Measurements from ENCODE around the gene OR10H1.

Gene OR10H1

GRCh38 chr19:15815306-15815705 lies at the start of gene OR10H1:
Gene OR10H1 (minus strand): TSS chr19:15815664. CDS start chr19:15808037, 7,627 bp downstream.
- Histone ChIP-seq H3K36me3 (ENCODE audit: insufficient read depth) (no peaks in the 10 kb centered on the region), H4K20me1 (ENCODE audit: insufficient read depth) (no peaks in the 10 kb centered on the region), H3K4me3 (IDR thresholded peaks at IDR 0.05; ENCODE audit: insufficient read depth, low read depth, low read length) (no peak within 1 kb of the TSS), H3K27me3 (ENCODE audit: insufficient read depth, low read depth) (peaks cover 4% of the 10 kb centered on the region; the same call in 1 of the 2 replicates), H3K9ac (no peak within 1 kb of the TSS), H2AFZ (ENCODE audit: low read depth) (no peak within 1 kb of the TSS), H3K27ac (no peak within 1 kb of the TSS), H3K4me2 (no peak within 1 kb of the TSS), H3K4me1 (ENCODE audit: low read depth, poor library complexity, severe bottlenecking) (no peaks in the 10 kb centered on the region), H3K79me2 (ENCODE audit: insufficient read depth, low read depth) (no peaks in the 10 kb centered on the region)
- no peak for TF ChIP-seq CTCF (conservative IDR thresholded peaks at IDR 0.05; ENCODE audit: low read depth, low read length)

GRCh38 chr19:15864824-15865223 lies 49.4 kb upstream of the OR10H1 start:
- H2AFZ ChIP-seq (ENCODE audit: low read depth), result no peak overlapping the region

GRCh38 chr19:15863272-15863671 lies 47.8 kb upstream of the OR10H1 start:
- H3K4me2 ChIP-seq, result no peak overlapping the region
- no peak overlapping the region for H3K27ac ChIP-seq
- H4K20me1 ChIP-seq (ENCODE audit: insufficient read depth), result no peaks in the 10 kb centered on the region
- H3K9ac ChIP-seq, result no peak overlapping the region
- no peak overlapping the region for H3K4me3 ChIP-seq (IDR thresholded peaks at IDR 0.05; ENCODE audit: insufficient read depth, low read depth, low read length)
- TF ChIP-seq CTCF (conservative IDR thresholded peaks at IDR 0.05; ENCODE audit: low read depth, low read length), result no peak
- H3K27me3 ChIP-seq (ENCODE audit: insufficient read depth, low read depth), result peaks cover 8% of the 10 kb centered on the region; the same call in 1 of the 2 replicates
- H3K36me3 ChIP-seq (ENCODE audit: insufficient read depth), result no peaks in the 10 kb centered on the region
- H3K4me1 ChIP-seq (ENCODE audit: low read depth, poor library complexity, severe bottlenecking), result no peaks in the 10 kb centered on the region
- H3K79me2 ChIP-seq (ENCODE audit: insufficient read depth, low read depth), result no peaks in the 10 kb centered on the region
- no peak overlapping the region for H2AFZ ChIP-seq (ENCODE audit: low read depth)

More at GRCh38 chr19:15864824-15865223, 49.4 kb upstream of the OR10H1 start:
- Histone ChIP-seq H4K20me1 (ENCODE audit: insufficient read depth) (no peaks in the 10 kb centered on the region), H3K36me3 (ENCODE audit: insufficient read depth) (no peaks in the 10 kb centered on the region), H3K4me1 (ENCODE audit: low read depth, poor library complexity, severe bottlenecking) (no peaks in the 10 kb centered on the region), H3K27ac (no peak overlapping the region), H3K79me2 (ENCODE audit: insufficient read depth, low read depth) (no peaks in the 10 kb centered on the region), H3K4me3 (IDR thresholded peaks at IDR 0.05; ENCODE audit: insufficient read depth, low read depth, low read length) (no peak overlapping the region), H3K9ac (no peak overlapping the region), H3K4me2 (no peak overlapping the region), H3K27me3 (ENCODE audit: insufficient read depth, low read depth) (peaks cover 12% of the 10 kb centered on the region; the same call in 1 of the 2 replicates)
- no peak for TF ChIP-seq CTCF (conservative IDR thresholded peaks at IDR 0.05; ENCODE audit: low read depth, low read length)

GRCh38 chr19:15862444-15862843 lies 47.0 kb upstream of the OR10H1 start:
- H3K27me3 ChIP-seq (ENCODE audit: insufficient read depth, low read depth), result peaks cover 8% of the 10 kb centered on the region; the same call in 1 of the 2 replicates
- no peak overlapping the region for H3K27ac ChIP-seq
- H4K20me1 ChIP-seq (ENCODE audit: insufficient read depth), result no peaks in the 10 kb centered on the region
- H2AFZ ChIP-seq (ENCODE audit: low read depth), result no peak overlapping the region
- no peak for TF ChIP-seq CTCF (conservative IDR thresholded peaks at IDR 0.05; ENCODE audit: low read depth, low read length)
- H3K36me3 ChIP-seq (ENCODE audit: insufficient read depth), result no peaks in the 10 kb centered on the region
- H3K4me3 ChIP-seq (IDR thresholded peaks at IDR 0.05; ENCODE audit: insufficient read depth, low read depth, low read length), result no peak overlapping the region
- H3K79me2 ChIP-seq (ENCODE audit: insufficient read depth, low read depth), result no peaks in the 10 kb centered on the region
- H3K9ac ChIP-seq, result no peak overlapping the region
- H3K4me1 ChIP-seq (ENCODE audit: low read depth, poor library complexity, severe bottlenecking), result no peaks in the 10 kb centered on the region
- no peak overlapping the region for H3K4me2 ChIP-seq
